Transverse colon (tissue), 4 donors: ENCODE measurements around the gene DYNLT3.

ENCODE experiments used
- POLR2AphosphoS5 ChIP-seq, 3 donors: sonication (generic); formaldehyde crosslinking; IDR thresholded peaks; one replicate each; pipeline ENCODE4 v1.6.1; 2016; ENCODE audit warnings: antibody characterized with exemption in 3 of 3
- TF ChIP-seq, protein P1 (sequence below), 5 experiments: fragments of 200-600 bp in 3 of 5; fragments of 450-650 bp in 2 of 5; sonication (generic) in 3 of 5; IDR thresholded peaks; 1 replicate in 2 of 5; 2 replicates in 3 of 5; pipeline ENCODE4 v1.5.1; 2016 to 2017; ENCODE audit warnings: antibody characterized with exemption in 5 of 5, inconsistent platforms in 3 of 5, mild to moderate bottlenecking in 2 of 5, moderate library complexity in 1 of 5

DNA sequence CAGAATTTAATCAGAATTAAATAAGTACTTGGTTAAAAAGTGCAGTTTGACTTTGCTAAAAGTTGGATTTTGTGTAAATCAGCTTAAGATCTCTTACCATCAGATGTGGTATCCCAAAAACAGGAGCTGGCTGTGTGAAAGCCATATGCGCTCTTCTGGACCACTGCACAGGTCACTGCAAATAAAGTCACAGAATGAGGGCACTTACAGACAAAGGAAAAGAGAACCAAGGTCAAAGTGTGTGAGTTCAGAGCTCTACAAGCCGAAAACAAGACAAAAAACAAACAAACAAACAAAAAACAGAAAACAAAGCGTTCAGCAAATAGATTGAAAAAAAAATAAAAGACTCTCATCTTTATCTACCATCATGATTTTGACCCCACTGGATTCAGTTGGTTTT is 6.4 kb downstream of the DYNLT3 start:
- TF ChIP-seq, protein P1, sequence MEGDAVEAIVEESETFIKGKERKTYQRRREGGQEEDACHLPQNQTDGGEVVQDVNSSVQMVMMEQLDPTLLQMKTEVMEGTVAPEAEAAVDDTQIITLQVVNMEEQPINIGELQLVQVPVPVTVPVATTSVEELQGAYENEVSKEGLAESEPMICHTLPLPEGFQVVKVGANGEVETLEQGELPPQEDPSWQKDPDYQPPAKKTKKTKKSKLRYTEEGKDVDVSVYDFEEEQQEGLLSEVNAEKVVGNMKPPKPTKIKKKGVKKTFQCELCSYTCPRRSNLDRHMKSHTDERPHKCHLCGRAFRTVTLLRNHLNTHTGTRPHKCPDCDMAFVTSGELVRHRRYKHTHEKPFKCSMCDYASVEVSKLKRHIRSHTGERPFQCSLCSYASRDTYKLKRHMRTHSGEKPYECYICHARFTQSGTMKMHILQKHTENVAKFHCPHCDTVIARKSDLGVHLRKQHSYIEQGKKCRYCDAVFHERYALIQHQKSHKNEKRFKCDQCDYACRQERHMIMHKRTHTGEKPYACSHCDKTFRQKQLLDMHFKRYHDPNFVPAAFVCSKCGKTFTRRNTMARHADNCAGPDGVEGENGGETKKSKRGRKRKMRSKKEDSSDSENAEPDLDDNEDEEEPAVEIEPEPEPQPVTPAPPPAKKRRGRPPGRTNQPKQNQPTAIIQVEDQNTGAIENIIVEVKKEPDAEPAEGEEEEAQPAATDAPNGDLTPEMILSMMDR (IDR thresholded peaks at IDR 0.05) = no peak
- TF ChIP-seq POLR2AphosphoS5 (IDR thresholded peaks at IDR 0.05) = no peak
